GM18508 (cell line): ENCODE measurements around the gene KMT2C.
"Not testable (repeated sequence)": the region's sequence is repeated elsewhere in the genome, so short reads cannot be mapped to it uniquely, and the experiment has no call there.

ENCODE experiments used
- ATAC-seq: cut with Tn5 transposase; IDR thresholded peaks from one replicate; pipeline ENCODE4 v1.9.1; 2021; ENCODE audit warnings: moderate number of reproducible peaks; ENCODE audit not compliant: insufficient read depth, unreplicated experiment

The KMT2C gene

GRCh38 chr7:152442330-152442835 is 6.6 kb upstream of the KMT2C start:
- ATAC-seq: no peak

GRCh38 chr7:152441810-152442209 is 6.0 kb upstream of the KMT2C start:
- not testable (repeated sequence) for ATAC-seq

- ATAC-seq: not testable (repeated sequence)
Measured at GRCh38 chr7:152441168-152441567, 5.4 kb upstream of the KMT2C start.

- ATAC-seq: not testable (repeated sequence)
Measured at GRCh38 chr7:152438017-152438416, 2.2 kb upstream of the KMT2C start.

- ATAC-seq: not testable (repeated sequence)
Measured at GRCh38 chr7:152436931-152437575, 1.2 kb upstream of the KMT2C start.

- no peak for ATAC-seq
Measured at GRCh38 chr7:152436111-152436930, 518 bp upstream of the KMT2C start.

DNA sequence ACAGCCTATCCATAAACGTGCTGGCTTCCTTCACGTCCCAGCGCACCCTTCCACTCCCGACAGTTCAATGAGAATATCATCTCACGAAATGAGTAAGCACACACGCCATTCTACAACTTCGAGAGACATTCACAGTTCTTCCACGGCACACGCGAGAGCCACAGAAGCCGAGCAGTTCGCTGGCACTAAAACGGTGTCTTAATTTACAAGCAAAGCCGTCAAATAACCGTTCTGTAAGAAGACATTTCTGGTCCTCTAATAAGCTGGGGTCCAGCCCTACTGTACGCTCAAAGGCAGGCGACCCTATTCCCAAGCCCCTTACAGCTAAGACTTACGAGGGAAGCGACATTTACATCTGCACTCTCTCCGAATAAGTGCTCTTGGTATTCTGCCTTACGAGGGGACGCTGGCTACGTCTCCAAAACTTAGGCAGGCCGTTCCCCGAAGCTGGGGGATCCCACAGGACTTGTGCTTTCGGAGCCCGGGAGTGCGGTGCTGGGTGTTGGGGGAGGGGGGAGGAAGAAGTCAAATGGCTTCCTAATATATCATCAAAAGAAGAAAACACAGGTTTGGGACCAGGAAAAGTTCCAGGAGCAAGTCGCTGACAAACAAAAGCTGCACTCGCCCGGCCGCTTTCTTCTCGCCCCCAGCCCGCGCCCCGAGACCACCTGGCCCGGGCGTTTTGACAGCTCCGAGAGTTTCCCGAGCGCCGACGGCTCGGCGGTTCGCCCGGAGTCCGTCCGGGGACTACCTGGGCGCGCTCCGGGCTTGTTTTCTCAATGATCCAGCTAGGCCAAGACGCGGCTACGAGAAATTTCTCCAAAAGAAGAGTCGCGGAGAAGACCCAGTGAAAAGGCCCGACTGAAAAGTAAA is 1.1 kb downstream of the KMT2C start:
- ATAC-seq: not testable (repeated sequence)

DNA sequence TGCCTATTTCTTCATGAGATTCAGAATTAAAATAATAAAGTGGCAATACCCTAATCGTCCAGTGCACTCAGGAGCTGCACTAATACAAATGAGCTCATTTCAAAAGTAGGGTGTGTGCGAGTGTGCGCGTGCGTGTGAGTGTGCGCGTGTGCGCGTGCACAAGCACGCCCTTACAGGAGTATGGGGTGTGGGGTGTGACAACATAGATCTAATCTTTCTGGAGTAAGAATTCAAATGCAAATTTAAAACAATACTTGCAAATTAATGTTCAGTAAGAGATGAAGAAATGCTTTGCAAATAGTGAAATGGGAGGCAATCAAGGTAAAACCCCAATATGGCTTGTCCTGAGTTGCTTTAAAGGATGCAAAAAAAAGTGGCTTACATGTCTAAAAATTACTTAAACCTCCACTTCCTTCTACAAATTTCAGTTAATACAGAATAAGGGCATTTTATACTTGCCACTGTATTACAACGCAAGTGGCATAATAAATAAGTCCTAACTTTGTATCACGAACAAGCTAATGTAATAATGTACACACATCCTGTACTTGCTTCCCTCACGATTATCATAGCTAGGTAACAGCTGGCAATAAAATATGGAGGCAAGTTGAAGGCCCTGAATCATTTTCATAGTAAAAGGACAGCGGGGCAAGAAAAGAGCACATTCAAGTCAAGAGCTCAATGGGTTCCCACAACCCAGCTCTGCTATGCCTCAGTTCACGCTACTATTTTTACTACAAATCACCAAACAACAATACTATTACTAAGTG is 1.9 kb downstream of the KMT2C start:
- ATAC-seq: not testable (repeated sequence)

DNA sequence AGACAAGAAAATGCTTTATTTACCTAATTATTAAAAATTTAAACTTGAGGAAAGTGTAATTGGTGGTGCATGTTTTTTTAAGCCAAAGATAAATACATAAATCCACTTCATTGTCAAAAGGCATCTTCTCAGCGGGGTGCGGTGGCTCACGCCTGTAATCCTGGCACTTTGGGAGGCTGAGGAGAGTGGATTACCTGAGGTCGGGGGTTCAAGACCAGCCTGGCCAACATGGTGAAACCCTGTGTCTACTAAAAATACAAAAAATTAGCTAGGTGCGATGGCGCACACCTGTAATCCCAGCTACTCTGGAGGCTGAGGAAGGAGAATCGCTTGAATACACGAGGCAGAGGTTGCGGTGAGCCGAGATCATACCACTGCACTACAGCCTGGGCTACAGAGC is 3.1 kb downstream of the KMT2C start:
- ATAC-seq: not testable (repeated sequence)

DNA sequence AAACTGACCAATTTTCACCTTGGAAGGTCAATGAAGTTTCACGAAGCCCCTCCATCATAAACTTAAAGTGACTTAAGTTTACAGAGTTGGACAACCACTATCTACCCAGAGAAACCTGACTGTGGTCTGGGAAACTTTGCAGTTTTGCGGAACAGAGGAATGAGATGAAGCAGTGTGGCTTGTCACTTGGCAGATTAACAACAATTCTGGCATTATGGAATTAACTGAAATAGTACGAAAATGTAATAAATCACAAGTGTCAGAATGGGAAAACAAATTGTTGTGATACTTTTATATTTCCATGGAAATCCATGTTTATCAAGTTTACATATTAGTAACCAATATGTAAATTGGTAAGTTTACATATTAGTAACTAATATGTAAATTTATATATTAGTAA is 4.9 kb downstream of the KMT2C start:
- ATAC-seq: no peak

DNA sequence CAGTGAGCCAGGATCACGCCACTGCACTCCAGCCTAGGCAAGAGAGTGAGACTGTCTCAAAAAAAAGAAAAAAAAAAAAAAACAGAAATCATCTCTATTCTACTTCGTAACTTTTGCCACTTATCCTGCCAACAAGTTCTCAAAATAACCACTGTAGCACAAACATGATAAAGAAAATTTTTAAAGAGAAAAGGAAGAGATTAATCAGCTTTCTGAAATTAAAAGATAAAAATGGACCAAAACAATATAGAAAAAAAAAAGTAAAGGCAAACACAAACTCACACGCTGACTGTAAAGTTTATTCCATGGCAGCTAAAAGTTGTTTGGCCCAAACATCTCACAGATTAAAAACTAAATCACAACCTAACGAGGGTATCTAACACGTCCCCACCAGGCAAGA is 5.7 kb downstream of the KMT2C start:
- not testable (repeated sequence) for ATAC-seq

GRCh38 chr7:152424348-152425108 is 11.3 kb downstream of the KMT2C start:
- ATAC-seq: no peak

DNA sequence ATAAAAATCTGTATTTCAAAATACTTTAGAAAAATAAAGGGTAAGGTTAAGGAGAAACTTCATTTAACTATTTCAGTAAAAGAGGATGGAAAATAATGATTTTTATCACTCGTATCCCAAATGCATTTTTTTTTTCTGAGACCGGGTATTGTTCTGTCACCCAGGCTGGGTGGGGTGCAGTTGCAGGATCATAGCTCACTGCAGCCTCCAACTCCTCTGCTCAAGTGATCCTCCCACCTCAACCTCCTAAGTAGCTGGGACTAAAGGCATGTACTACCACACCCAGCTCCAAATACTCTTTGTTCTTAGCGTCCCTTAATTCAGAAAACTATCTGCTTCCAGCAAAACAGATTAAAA is 11.8 kb downstream of the KMT2C start:
- no peak for ATAC-seq

DNA sequence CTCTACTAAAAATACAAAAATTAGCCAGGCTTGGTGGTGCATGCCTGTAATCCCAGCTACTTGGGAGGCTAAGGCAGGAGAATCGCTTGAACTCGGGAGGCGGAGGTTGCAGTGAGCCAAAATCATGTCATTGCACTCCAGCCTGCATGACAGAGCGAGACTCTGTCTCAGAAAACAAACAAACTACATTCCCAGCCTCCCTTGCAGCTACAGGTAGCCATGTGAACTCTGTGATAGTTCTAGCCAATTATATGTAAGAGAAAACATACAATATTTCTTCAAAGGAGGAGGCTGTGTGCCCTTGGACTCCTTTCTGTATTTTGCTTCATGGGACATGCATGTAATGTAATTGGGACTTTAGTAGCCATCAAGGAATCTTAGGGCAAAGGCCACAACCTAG is 12.6 kb downstream of the KMT2C start:
- not testable (repeated sequence) for ATAC-seq

DNA sequence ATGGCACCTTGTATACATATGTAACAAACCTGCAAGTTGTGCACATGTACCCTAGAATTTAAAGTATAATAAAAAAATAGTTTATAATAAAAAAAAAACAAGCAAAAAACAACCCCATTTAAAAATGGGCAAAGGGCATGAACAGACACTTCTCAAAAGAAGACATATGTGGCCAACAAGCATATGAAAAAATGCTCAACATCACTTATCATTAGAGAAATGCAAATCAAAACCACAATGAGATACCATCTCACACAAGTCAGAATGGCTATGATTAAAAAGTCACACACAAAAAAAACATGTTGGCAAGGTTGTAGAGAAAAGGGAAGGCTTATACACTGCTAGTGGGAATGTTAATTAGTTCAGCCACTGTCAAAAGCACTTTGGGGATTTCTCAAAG is 14.9 kb downstream of the KMT2C start:
- ATAC-seq: not testable (repeated sequence)

DNA sequence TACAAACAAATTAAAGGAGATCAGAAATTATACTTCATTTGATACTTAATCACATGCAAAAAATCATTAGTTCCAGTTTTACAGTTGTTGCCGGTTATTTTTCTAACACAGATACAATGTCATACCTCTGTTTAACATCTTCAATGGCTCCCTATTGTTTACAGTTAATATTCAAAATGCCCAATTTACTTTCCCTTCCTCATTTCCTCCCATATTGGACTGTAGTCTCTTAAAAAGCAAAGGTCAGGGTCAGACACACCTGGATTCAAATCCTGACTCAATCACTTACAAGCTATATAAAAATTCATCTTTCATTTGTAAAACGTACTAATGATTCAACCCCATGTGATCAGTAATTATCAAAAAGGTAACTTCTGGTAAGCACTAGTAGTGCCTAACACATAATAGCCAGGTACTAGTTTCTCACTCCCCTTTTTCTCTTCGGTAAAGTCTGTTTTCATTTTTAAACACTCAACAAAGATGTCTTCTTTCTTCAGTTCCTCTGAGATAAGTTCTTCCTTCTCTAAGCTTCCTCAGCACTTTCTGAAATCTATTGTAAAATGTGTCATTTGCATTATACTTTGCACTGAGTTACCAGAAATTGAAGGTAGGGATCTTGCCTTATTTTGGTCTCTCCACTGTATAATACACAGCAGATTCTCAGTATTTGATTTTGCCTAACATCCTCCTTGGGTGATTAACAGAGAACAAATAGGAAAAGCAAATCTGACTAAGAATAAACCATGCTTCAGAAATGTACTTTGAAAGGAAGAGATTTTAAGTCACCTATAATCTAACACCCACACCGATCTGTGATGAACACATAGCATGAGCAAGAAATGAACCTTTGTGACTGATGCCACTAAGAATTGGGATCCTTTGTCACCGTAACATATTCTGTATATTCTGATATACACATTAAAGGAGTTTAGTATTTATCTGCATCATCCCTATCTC is 16.1 kb downstream of the KMT2C start:
- ATAC-seq: no peak

GRCh38 chr7:152414779-152415178 is 21.0 kb downstream of the KMT2C start:
- ATAC-seq: no peak

- no peak for ATAC-seq
Measured at GRCh38 chr7:152411389-152411788, 24.4 kb downstream of the KMT2C start.
